IMR-90 (cell line): Measurements from ENCODE around the gene TSPEAR. TPM values are rescaled to one million over a fixed set of nuclear protein-coding genes. Genes with fewer than 3 reads are reported as not detected.

ENCODE experiments used
- ATAC-seq: fragments of 200-7000 bp; cut with Tn5 transposase; 2 replicates; pipeline ENCODE4 v1.9.1; 2020; ENCODE audit warnings: low read depth, mild to moderate bottlenecking, moderate library complexity
- BruUV-seq: library from RNA; stranded (reverse); fragments of 400-500 nt; replicated peaks from 2 replicates; lab custom pipeline; 2021; lab: Mats Ljungman, UMichigan
- CTCF ChIA-PET: fragments of 300-600 bp; formaldehyde crosslinking; extraction: SDS; loops from one replicate; lab custom pipeline; 2021; ENCODE audit warnings: antibody characterized with exemption; lab: Yijun Ruan, JAX
- POLR2A ChIA-PET: fragments of 300-600 bp; sonication (Branson Sonifier 250); formaldehyde crosslinking; loops from one replicate; lab custom pipeline; 2022; ENCODE audit warnings: antibody characterized with exemption; ENCODE audit not compliant: unreplicated experiment; lab: Charles Lee
- DNase-seq: peaks from one replicate; pipeline ENCODE4 v3.0.0; 2013
- H2AFZ ChIP-seq: replicated peaks from 2 replicates; pipeline ENCODE3; 2013; ENCODE audit warnings: low read length, mild to moderate bottlenecking; ENCODE audit not compliant: poor library complexity
- H2AK5ac ChIP-seq: 2 replicates; pipeline ENCODE4 v1.6.1; 2013; ENCODE audit warnings: low read depth, low read length, inconsistent platforms
- H2AK9ac ChIP-seq: replicated peaks from 2 replicates; pipeline ENCODE3; 2013; ENCODE audit warnings: mild to moderate bottlenecking, low read depth, low read length, moderate library complexity; ENCODE audit not compliant: poor library complexity
- H2BK120ac ChIP-seq: 2 replicates; pipeline ENCODE4 v1.6.1; 2013; ENCODE audit warnings: low read depth, low read length, inconsistent platforms
- H2BK15ac ChIP-seq: 3 replicates; pipeline ENCODE4 v1.6.1; 2013; ENCODE audit warnings: low read depth, low read length, inconsistent platforms
- H2BK20ac ChIP-seq: 2 replicates; pipeline ENCODE4 v1.6.1; 2013; ENCODE audit warnings: low read depth, mild to moderate bottlenecking, inconsistent platforms, low read length, moderate library complexity
- H2BK5ac ChIP-seq: 2 replicates; pipeline ENCODE4 v1.6.1; 2013; ENCODE audit warnings: mild to moderate bottlenecking, low read depth, low read length, inconsistent platforms; ENCODE audit not compliant: poor library complexity, severe bottlenecking
- H3K14ac ChIP-seq: replicated peaks from 2 replicates; pipeline ENCODE4 v1.6.1; 2013; ENCODE audit warnings: low read depth, low read length, inconsistent platforms
- H3K18ac ChIP-seq: 2 replicates; pipeline ENCODE4 v1.6.1; 2013; ENCODE audit warnings: low read depth, low read length, control low read depth
- H3K23ac ChIP-seq: 2 replicates; pipeline ENCODE4 v1.6.1; 2013; ENCODE audit warnings: low read depth, low read length, inconsistent platforms
- H3K27ac ChIP-seq: 2 replicates; pipeline ENCODE4 v1.5.1; 2013; ENCODE audit warnings: mild to moderate bottlenecking, control low read depth, low read length; ENCODE audit not compliant: insufficient read depth
- H3K27me3 ChIP-seq: 2 replicates; pipeline ENCODE4 v1.6.1; 2013; ENCODE audit warnings: low read length; ENCODE audit not compliant: control insufficient read depth, insufficient read depth
- H3K36me3 ChIP-seq: 2 replicates; pipeline ENCODE4 v1.6.1; 2013; ENCODE audit warnings: low read length, mixed read lengths; ENCODE audit not compliant: control insufficient read depth, insufficient read depth
- H3K4ac ChIP-seq: 2 replicates; pipeline ENCODE4 v1.6.1; 2013; ENCODE audit warnings: low read depth, low read length, inconsistent platforms
- H3K4me1 ChIP-seq: 2 replicates; pipeline ENCODE4 v1.6.1; 2013; ENCODE audit warnings: low read length, mixed read lengths; ENCODE audit not compliant: control insufficient read depth, insufficient read depth
- H3K4me2 ChIP-seq: 2 replicates; pipeline ENCODE4 v1.6.1; 2013; ENCODE audit warnings: low read depth, mild to moderate bottlenecking, control low read depth, low read length, moderate library complexity
- H3K4me3 ChIP-seq: 2 replicates; pipeline ENCODE4 v1.5.1; 2013; ENCODE audit warnings: low read depth, mild to moderate bottlenecking, control low read depth, low read length, moderate library complexity; ENCODE audit not compliant: insufficient read depth
- H3K56ac ChIP-seq: 2 replicates; pipeline ENCODE4 v1.6.1; 2013; ENCODE audit warnings: low read length, inconsistent platforms; ENCODE audit not compliant: insufficient read depth; ENCODE audit errors: extremely low read depth
- H3K79me1 ChIP-seq, 2 experiments: 2 replicates each; pipeline ENCODE4 v1.6.1; 2013; ENCODE audit warnings: low read length in 2 of 2, inconsistent platforms in 1 of 2, low read depth in 1 of 2
- H3K9ac ChIP-seq: 2 replicates; pipeline ENCODE4 v1.6.1; 2013; ENCODE audit warnings: low read depth, low read length, control low read depth
- H3K9me1 ChIP-seq: 2 replicates; pipeline ENCODE4 v1.6.1; 2013; ENCODE audit warnings: low read length, inconsistent platforms; ENCODE audit not compliant: insufficient read depth
- H3K9me3 ChIP-seq: 2 replicates; pipeline ENCODE4 v1.6.1; 2013; ENCODE audit warnings: low read length; ENCODE audit not compliant: control insufficient read depth, insufficient read depth
- H4K20me1 ChIP-seq: 2 replicates; pipeline ENCODE4 v1.6.1; 2013; ENCODE audit warnings: low read length, inconsistent platforms; ENCODE audit not compliant: insufficient read depth
- H4K5ac ChIP-seq: 2 replicates; pipeline ENCODE4 v1.6.1; 2013; ENCODE audit warnings: mild to moderate bottlenecking, low read depth, low read length, control low read depth
- H4K8ac ChIP-seq, 2 experiments: 2 replicates each; pipeline ENCODE4 v1.6.1; 2013; ENCODE audit warnings: low read depth in 2 of 2, low read length in 2 of 2, control low read depth in 1 of 2, inconsistent platforms in 1 of 2
- H4K91ac ChIP-seq: 2 replicates; pipeline ENCODE4 v1.6.1; 2013; ENCODE audit warnings: low read depth, low read length, inconsistent platforms; ENCODE audit not compliant: insufficient read depth
- BHLHE40 ChIP-seq: fragments of 150-350 bp; IDR thresholded peaks from 2 replicates; pipeline ENCODE4 v1.6.1; 2016; ENCODE audit warnings: mild to moderate bottlenecking, low read depth, low read length
- CEBPB ChIP-seq: IDR thresholded peaks from 2 replicates; pipeline ENCODE4 v1.6.1; 2012; ENCODE audit warnings: low read depth, low read length, improper control_type of control experiment
- CHD1 ChIP-seq: IDR thresholded peaks from 2 replicates; pipeline ENCODE4 v1.6.1; 2012; ENCODE audit warnings: low read depth, low read length, improper control_type of control experiment
- CTCF ChIP-seq: conservative IDR thresholded peaks from 2 replicates; pipeline ENCODE4 v1.5.1; 2012; ENCODE audit warnings: mild to moderate bottlenecking, low read depth, low read length, improper control_type of control experiment
- ELK1 ChIP-seq: fragments of 150-350 bp; IDR thresholded peaks from 2 replicates; pipeline ENCODE4 v1.6.1; 2016; ENCODE audit warnings: low read depth, mild to moderate bottlenecking, low read length, moderate library complexity, borderline replicate concordance
- FOS ChIP-seq: fragments of 150-350 bp; IDR thresholded peaks from 2 replicates; pipeline ENCODE4 v1.6.1; 2016; ENCODE audit warnings: low read depth, low read length
- MAFK ChIP-seq: IDR thresholded peaks from 2 replicates; pipeline ENCODE4 v1.6.1; 2012; ENCODE audit warnings: low read depth, low read length, improper control_type of control experiment
- MAZ ChIP-seq: IDR thresholded peaks from 2 replicates; pipeline ENCODE4 v1.6.1; 2012; ENCODE audit warnings: low read depth, mild to moderate bottlenecking, low read length, improper control_type of control experiment, moderate library complexity, borderline replicate concordance
- MXI1 ChIP-seq: IDR thresholded peaks from 2 replicates; pipeline ENCODE4 v1.6.1; 2012; ENCODE audit warnings: low read depth, mild to moderate bottlenecking, low read length, moderate library complexity, borderline replicate concordance
- NFE2L2 ChIP-seq: fragments of 150-350 bp; IDR thresholded peaks from 2 replicates; pipeline ENCODE4 v1.6.1; 2016; ENCODE audit warnings: low read depth, mild to moderate bottlenecking, low read length
- POLR2A ChIP-seq: IDR thresholded peaks from 2 replicates; pipeline ENCODE4 v1.6.1; 2012; ENCODE audit warnings: mild to moderate bottlenecking, low read depth, low read length
- RAD21 ChIP-seq: IDR thresholded peaks from 2 replicates; pipeline ENCODE4 v1.6.1; 2012; ENCODE audit warnings: low read length, improper control_type of control experiment
- RFX5 ChIP-seq: IDR thresholded peaks from 2 replicates; pipeline ENCODE4 v1.8.0; 2012; ENCODE audit warnings: low read depth, mild to moderate bottlenecking, low read length, moderate library complexity
- SMC3 ChIP-seq: fragments of 150-350 bp; IDR thresholded peaks from 2 replicates; pipeline ENCODE4 v1.6.1; 2016; ENCODE audit warnings: low read depth, mild to moderate bottlenecking, antibody characterized with exemption, low read length, moderate library complexity
- WGBS, 2 experiments: methylation state at CpG; one replicate each; pipeline versions ENCODE4 v1.1.5 to v1.1.7; 2013; ENCODE audit warnings: missing lambda C conversion rate in 2 of 2; ENCODE audit not compliant: insufficient read length in 1 of 2; ENCODE audit errors: extremely low coverage in 2 of 2; 5-methylcytosine and 5-hydroxymethylcytosine counted together
- dilution Hi-C: fragments of 300-500 bp; cut with HindIII; formaldehyde crosslinking; loops from one replicate; pipeline ENCODE4 v1.14.3; 2018; ENCODE audit warnings: low sequenced_read_pairs; ENCODE audit not compliant: unreplicated experiment
- in situ Hi-C: fragments of 300-500 bp; cut with MboI; formaldehyde crosslinking; loops from 3 replicates; pipeline ENCODE4 v1.14.3; 2019; ENCODE audit warnings: low sequenced_read_pairs, inconsistent platforms, mixed read lengths
- intact Hi-C: fragments of 100-400 bp; cut with micrococcal nuclease; formaldehyde crosslinking; loops from 2 replicates; pipeline ENCODE4 v1.10.0; 2022
- polyA plus RNA-seq, 3 experiments: library from polyadenylated mRNA; depleted of rRNA; stranded (reverse); fragments of >200 nt; gene quantifications; 2 replicates each; pipeline ENCODE4 v1.2.3, GENCODE V29; 2012; ENCODE audit warnings: low replicate concordance in 1 of 3
- total RNA-seq: library from RNA; depleted of rRNA; stranded (reverse); fragments of >200 nt; gene quantifications from 2 replicates; pipeline ENCODE4 v1.2.3, GENCODE V29; 2012
- TF ChIP-seq, protein P1 (sequence below): fragments of 150-350 bp; IDR thresholded peaks from 2 replicates; pipeline ENCODE4 v1.6.1; 2017; ENCODE audit warnings: mild to moderate bottlenecking, antibody characterized with exemption, low read length, low read depth

Gene TSPEAR
- total and polyA plus RNA-seq, 2 of the 4 experiments (the other 2 are of a cell fraction), result not detected

GRCh38 chr21:44524414-44525371 lies 186.7 kb downstream of the TSPEAR start:
- Histone ChIP-seq H3K14ac (no peak overlapping the region), H3K9ac (no peak overlapping the region), H2BK5ac (no peak overlapping the region), H3K4me1 (no peaks in the 10 kb centered on the region), H2AK5ac (no peak overlapping the region), H2BK120ac (no peak overlapping the region), H3K4me3 (no peak overlapping the region), H4K20me1 (no peaks in the 10 kb centered on the region), H3K9me3 (peaks cover 24% of the 10 kb centered on the region), H3K4ac (no peak overlapping the region), H4K5ac (no peak overlapping the region), H3K4me2 (no peak overlapping the region), H3K56ac (no peak overlapping the region), H2AK9ac (no peak overlapping the region), H3K9me1 (no peaks in the 10 kb centered on the region), H3K36me3 (no peaks in the 10 kb centered on the region), H4K91ac (no peak overlapping the region), H3K23ac (no peak overlapping the region), H4K8ac (no peak overlapping the region), H3K79me1 (no peaks in the 10 kb centered on the region), H2BK20ac (no peak overlapping the region), H3K27me3 (no peaks in the 10 kb centered on the region), H2BK15ac (no peak overlapping the region), H2AFZ (no peak overlapping the region), H3K27ac (no peak overlapping the region), H3K18ac (no peak overlapping the region)
- ATAC-seq (no peak), DNase-seq (no peak)
- intact Hi-C loops (no loop called here), dilution Hi-C loops (no loop called here), in situ Hi-C loops (loop anchor here (25.0 kb wide), 1 partner anchor 413 kb away; the partner anchor contains the start of gene SLX9)
- no TSS peak for BruUV-seq
- ChIA-PET CTCF (no interaction called here), POLR2A (no interaction called here)
- 43% methylated on average over 1 of the region's 2 CpGs; no CpG with 5 or more reads in 1 of the 2 experiments for WGBS, 2 experiments
- no peak for TF ChIP-seq CTCF
- no peak for TF ChIP-seq BHLHE40
- no peak for TF ChIP-seq RAD21
- TF ChIP-seq POLR2A, result no peak
- TF ChIP-seq MXI1, result no peak
- no peak for TF ChIP-seq NFE2L2
- TF ChIP-seq CEBPB, result no peak
- TF ChIP-seq CHD1, result no peak
- no peak for TF ChIP-seq MAZ
- no peak for TF ChIP-seq ELK1
- TF ChIP-seq FOS, result no peak
- no peak for TF ChIP-seq SMC3
- no peak for TF ChIP-seq RFX5
- TF ChIP-seq, protein P1, sequence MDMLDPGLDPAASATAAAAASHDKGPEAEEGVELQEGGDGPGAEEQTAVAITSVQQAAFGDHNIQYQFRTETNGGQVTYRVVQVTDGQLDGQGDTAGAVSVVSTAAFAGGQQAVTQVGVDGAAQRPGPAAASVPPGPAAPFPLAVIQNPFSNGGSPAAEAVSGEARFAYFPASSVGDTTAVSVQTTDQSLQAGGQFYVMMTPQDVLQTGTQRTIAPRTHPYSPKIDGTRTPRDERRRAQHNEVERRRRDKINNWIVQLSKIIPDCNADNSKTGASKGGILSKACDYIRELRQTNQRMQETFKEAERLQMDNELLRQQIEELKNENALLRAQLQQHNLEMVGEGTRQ, result no peak
- no peak for TF ChIP-seq MAFK
